HG02610 (cell line): Measurements from ENCODE around the gene RNF11.

Source experiments
- ATAC-seq: cut with Tn5 transposase; IDR thresholded peaks from one replicate; pipeline ENCODE4 v1.9.1; 2021; ENCODE audit warnings: mild to moderate bottlenecking, moderate library complexity; ENCODE audit not compliant: unreplicated experiment

Gene RNF11

GRCh38 chr1:51311826-51312225 lies 75.8 kb downstream of the RNF11 start:
- ATAC-seq = no peak

DNA sequence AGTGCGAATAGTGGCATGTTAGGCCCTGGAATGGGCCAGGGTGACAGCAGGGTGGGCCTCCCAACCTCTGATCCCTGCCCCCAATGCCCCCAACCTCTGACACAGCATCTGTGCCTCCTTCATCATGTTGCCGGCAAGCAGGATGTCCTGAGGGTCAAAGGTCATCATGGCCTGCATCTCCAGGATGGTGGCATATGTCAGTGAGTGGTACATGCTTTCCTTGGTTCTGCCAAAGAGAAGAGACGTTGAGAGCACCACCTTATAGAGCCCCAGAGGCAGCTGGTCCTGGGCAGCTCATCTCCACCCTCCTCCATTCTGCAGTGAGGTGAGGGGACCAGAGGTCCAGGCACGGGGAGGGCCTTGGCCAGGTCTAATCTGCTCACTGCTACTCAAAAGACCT lies 76.6 kb downstream of the RNF11 start:
- ATAC-seq = no peak

- ATAC-seq = no peak
These were observed 77.3 kb downstream of the RNF11 start for GRCh38 chr1:51313268-51313852.

DNA sequence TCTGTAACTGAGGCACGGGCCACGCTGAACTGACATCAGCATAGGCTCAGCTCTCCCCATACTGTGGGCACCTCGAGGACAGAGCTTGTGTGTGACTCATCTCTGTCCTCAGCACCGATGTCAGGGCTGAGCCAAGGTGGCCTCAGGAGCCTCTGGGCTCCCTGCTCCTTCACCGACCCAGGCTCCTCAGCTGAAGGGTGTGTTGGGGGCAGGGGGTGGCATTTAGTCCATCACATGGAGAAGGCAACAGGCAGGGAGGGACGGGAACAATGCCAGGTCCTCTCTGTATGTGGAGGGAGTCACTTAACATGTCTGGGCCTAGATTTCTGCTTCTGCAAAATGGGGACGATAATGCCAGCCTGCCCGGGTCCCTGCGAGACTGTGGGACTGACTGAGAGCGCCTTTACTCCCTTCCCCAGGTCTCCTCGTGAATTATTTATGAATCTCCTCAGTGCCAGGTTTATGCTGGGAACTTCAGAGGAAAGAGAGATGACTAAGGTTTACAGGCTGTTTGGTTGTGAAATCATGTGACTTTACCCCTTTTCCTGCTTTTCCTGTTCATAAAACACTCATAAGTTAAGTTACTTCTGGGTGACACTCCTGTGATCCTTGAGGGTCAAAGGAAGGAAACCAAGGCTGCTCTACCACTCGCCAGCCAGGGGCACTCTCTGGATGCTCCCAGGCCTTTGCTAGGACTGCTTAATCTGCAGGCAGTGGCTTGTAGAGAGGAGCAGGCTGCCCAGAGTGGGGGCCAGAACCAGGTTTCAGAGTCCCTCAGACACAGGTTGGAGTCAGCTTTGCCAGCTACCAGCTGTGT lies 78.1 kb downstream of the RNF11 start:
- ATAC-seq = no peak

- ATAC-seq = no peak
These were observed 78.9 kb downstream of the RNF11 start for GRCh38 chr1:51314974-51315373.

DNA sequence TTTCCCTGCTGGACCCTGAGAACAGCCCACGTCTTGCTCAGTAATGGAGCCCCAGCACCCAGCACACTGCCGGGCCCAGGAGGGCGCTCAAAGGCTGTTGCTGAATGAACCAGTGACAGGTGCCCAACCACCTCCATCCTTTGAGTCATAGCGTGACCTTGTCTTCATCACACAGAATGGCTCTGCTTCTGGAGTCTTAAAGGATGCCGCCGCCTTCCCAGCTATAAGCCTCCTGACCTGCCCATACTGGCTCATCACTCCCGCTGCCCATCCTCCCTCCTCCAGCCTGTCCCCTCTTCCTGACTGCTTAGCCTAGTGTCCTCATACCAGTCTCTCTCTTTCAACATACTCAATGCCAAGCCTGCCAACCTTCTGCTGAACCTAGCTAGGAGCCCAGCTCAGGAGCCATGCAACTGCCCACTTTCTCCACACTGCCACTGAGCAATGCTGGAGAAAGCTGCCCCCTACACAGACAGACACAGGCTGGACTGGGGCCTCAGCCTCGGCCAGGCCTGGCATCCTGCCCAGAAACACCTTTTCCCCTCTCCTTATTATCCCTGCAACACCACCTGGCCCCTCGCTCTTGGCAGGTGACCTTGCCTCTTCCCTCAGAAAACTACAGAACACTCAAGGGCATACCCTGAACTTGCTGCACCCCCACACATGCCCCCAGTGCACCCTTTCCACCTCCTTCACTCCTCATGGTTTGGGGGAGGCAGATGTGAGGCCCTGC lies 80.2 kb downstream of the RNF11 start:
- ATAC-seq = no peak

DNA sequence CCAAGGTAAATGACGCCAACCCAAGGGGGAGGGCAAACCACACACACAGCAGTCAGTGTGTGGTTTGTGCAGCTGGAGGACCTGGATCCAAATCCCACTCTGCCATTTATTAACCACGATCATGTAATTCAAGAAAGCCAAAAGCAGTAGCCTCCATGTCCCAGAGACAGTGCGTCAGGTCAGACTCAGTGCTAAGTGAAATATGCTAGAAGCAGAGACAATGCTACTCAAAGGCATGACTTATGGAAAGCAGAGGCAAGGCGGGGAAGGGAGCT lies 80.7 kb downstream of the RNF11 start:
- ATAC-seq = no peak

DNA sequence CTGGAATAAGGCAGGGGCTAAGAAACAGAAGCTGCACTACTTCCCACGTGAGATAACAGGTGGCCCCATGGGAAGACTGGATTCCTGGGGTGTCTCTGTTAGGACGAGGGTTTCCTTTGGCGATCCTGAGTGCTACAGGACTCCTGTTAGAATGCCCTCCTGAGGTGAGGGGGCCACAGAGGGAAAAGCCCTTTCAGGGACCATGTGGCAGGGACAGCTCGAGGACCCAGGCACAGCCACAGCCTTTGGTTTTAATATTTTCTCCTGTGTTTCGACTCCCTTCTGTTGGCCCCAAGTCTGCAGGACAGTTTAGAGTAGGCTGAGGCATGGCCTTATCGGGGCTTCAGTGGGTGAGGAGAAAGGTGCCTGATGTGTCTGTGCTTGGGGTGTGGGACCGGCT lies 81.7 kb downstream of the RNF11 start:
- no peak for ATAC-seq

DNA sequence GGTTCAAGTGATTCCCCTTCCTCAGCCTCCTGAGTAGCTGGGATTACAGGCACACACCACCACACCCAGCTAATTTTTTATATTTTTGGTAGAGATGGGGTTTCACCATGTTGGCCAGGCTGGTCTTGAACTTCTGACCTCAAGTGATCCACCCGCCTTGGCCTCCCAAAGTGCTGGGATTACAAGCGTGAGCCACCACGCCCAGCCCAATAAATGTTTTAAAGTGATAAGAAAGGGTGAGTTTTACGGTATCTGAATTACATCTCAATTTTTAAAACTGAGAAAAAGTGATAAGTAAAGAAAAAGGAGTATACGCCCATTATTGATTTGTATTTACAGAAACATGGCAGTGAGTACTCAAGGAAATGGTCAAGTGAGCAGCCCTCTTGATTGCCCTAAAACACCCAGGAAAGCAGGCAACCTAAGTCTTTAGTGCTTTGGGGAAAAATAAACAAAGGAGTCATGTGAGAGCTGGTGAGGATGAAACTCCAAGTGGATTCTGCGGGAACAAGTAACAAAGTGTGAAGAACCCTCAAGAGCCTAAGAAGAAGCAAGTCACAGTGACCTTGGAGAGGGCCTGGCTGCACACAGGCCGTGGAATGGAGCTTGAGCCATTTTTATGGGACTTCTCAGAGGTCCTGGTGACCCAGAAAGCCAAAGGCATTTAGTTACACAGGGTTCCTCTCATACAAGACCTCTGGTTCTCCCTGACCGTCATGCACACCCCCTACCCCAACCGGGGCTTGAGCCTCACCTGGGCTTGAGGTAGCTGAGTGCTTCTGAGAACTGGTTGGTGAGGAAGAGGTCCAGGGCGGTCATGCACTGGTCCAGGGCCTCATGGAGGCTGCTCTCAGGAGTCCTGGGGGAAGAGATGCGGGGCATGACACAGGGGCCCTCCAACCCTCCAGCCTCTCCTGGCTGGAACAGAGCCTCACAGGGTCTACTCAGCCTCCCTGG lies 85.2 kb downstream of the RNF11 start:
- no peak for ATAC-seq

GRCh38 chr1:51321924-51322280 lies 85.8 kb downstream of the RNF11 start:
- ATAC-seq = no peak

GRCh38 chr1:51322417-51323101 lies 86.5 kb downstream of the RNF11 start:
- no peak for ATAC-seq
